Body of pancreas (tissue), 4 donors: ENCODE data around the gene CLSTN1.

Experiments used
- POLR2A ChIP-seq, 3 donors: fragments of 450-650 bp; IDR thresholded peaks; one replicate each; pipeline ENCODE4 v1.6.1; 2016; ENCODE audit warnings: antibody characterized with exemption in 3 of 3, mild to moderate bottlenecking in 2 of 3
- TF ChIP-seq, protein P1 (sequence below), 7 experiments: fragments of 450-650 bp in 4 of 7; fragments of 200-600 bp in 3 of 7; sonication (generic) in 3 of 7; IDR thresholded peaks; one replicate each; pipeline ENCODE4 v1.5.1; 2016 to 2019; ENCODE audit warnings: antibody characterized with exemption in 7 of 7

DNA sequence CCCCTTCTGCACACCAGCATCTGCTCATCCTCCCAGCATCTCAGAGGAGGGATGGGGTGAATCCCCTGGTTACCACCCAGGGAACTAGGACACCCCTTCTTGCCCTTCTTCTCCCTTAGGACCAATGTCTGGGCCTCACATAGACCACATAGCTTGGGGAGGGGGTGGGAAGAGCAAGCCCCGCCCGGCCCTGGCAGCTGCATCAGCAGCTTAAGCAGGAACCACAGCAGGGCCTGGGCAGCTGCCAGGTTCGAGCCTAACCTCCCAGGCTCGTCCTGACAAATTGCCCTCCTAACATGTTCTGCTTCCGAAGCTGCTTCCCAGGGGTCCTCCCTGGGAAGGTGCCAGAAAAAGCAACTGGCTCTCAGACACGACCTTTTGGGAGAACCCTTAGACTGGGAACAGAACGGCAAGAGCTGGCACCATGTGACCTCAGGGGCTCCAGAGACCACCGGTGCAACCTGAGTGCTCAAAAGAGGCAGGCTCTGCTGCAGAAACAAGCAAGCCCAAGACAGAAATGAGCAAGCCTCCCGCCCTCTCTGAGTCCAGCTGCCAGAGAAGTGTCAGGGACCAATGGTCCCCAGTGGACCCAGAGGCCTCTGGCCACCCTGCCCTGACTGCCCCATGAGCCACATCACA lies 18.4 kb upstream of the CLSTN1 start:
- TF ChIP-seq, protein P1, sequence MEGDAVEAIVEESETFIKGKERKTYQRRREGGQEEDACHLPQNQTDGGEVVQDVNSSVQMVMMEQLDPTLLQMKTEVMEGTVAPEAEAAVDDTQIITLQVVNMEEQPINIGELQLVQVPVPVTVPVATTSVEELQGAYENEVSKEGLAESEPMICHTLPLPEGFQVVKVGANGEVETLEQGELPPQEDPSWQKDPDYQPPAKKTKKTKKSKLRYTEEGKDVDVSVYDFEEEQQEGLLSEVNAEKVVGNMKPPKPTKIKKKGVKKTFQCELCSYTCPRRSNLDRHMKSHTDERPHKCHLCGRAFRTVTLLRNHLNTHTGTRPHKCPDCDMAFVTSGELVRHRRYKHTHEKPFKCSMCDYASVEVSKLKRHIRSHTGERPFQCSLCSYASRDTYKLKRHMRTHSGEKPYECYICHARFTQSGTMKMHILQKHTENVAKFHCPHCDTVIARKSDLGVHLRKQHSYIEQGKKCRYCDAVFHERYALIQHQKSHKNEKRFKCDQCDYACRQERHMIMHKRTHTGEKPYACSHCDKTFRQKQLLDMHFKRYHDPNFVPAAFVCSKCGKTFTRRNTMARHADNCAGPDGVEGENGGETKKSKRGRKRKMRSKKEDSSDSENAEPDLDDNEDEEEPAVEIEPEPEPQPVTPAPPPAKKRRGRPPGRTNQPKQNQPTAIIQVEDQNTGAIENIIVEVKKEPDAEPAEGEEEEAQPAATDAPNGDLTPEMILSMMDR (IDR thresholded peaks at IDR 0.05), result no peak
- no peak for TF ChIP-seq POLR2A (IDR thresholded peaks at IDR 0.05)
